HG03103 (cell line): ENCODE data around the gene SH3BGRL2.
"Not testable (repeated sequence)": the region's sequence is repeated elsewhere in the genome, so short reads cannot be mapped to it uniquely, and the experiment has no call there.

Source experiments
- ATAC-seq: cut with Tn5 transposase; IDR thresholded peaks from one replicate; pipeline ENCODE4 v1.9.1; 2021; ENCODE audit warnings: low read depth; ENCODE audit not compliant: unreplicated experiment

Gene SH3BGRL2

GRCh38 chr6:79613912-79614311, 17.2 kb upstream of the SH3BGRL2 start:
- ATAC-seq: no peak

- no peak for ATAC-seq
Observed at GRCh38 chr6:79614326-79615305, 16.5 kb upstream of the SH3BGRL2 start.

- no peak for ATAC-seq
Observed at GRCh38 chr6:79617518-79617941, 13.6 kb upstream of the SH3BGRL2 start.

- not testable (repeated sequence) for ATAC-seq
Observed at GRCh38 chr6:79618425-79618824, 12.7 kb upstream of the SH3BGRL2 start.

GRCh38 chr6:79621579-79621978, 9.6 kb upstream of the SH3BGRL2 start:
- no peak for ATAC-seq

GRCh38 chr6:79622364-79622763, 8.8 kb upstream of the SH3BGRL2 start:
- ATAC-seq: no peak

- ATAC-seq: no peak
Observed at GRCh38 chr6:79623106-79623505, 8.0 kb upstream of the SH3BGRL2 start.

GRCh38 chr6:79625746-79626145, 5.4 kb upstream of the SH3BGRL2 start:
- ATAC-seq: no peak

GRCh38 chr6:79626811-79627210, 4.3 kb upstream of the SH3BGRL2 start:
- no peak for ATAC-seq

GRCh38 chr6:79627422-79627821, 3.7 kb upstream of the SH3BGRL2 start:
- ATAC-seq: no peak

GRCh38 chr6:79628466-79629288, 2.5 kb upstream of the SH3BGRL2 start:
- ATAC-seq: no peak

- no peak for ATAC-seq
Observed at GRCh38 chr6:79630380-79630882, 698 bp upstream of the SH3BGRL2 start.

GRCh38 chr6:79631693-79632172, 604 bp downstream of the SH3BGRL2 start:
- ATAC-seq: no peak

GRCh38 chr6:79632580-79632979, 1.5 kb downstream of the SH3BGRL2 start:
- no peak for ATAC-seq

- ATAC-seq: no peak
Observed at GRCh38 chr6:79634491-79635231, 3.5 kb downstream of the SH3BGRL2 start.

- ATAC-seq: no peak
Observed at GRCh38 chr6:79635232-79635543, 4.1 kb downstream of the SH3BGRL2 start.

GRCh38 chr6:79636673-79637072, 5.5 kb downstream of the SH3BGRL2 start:
- ATAC-seq: no peak

GRCh38 chr6:79640146-79641111, 9.3 kb downstream of the SH3BGRL2 start:
- ATAC-seq: no peak

- peak; percentile 65 for ATAC-seq
Observed at GRCh38 chr6:79646006-79646405, 14.9 kb downstream of the SH3BGRL2 start.
